Nephron progenitor cell (in vitro differentiated cells): ENCODE data around the gene SASS6.

Source experiments
- DNase-seq: peaks from one replicate; pipeline ENCODE4 v3.0.0; 2021
- H3K27ac Mint-ChIP-seq: 2 replicates; pipeline ENCODE4 v1.8.0; 2021; ENCODE audit warnings: mild to moderate bottlenecking, moderate library complexity, mixed read lengths
- H3K27me3 Mint-ChIP-seq: 2 replicates; pipeline ENCODE4 v1.8.0; 2021; ENCODE audit warnings: mild to moderate bottlenecking, low read depth, mixed read lengths; ENCODE audit not compliant: poor library complexity
- H3K36me3 Mint-ChIP-seq: 2 replicates; pipeline ENCODE4 v1.8.0; 2021; ENCODE audit warnings: low read depth, mixed read lengths
- H3K4me1 Mint-ChIP-seq: 2 replicates; pipeline ENCODE4 v1.8.0; 2021; ENCODE audit warnings: mixed read lengths
- H3K4me3 Mint-ChIP-seq: 2 replicates; pipeline ENCODE4 v1.8.0; 2021; ENCODE audit warnings: mild to moderate bottlenecking, moderate library complexity, mixed read lengths
- H3K9me3 Mint-ChIP-seq: 2 replicates; pipeline ENCODE4 v1.8.0; 2021; ENCODE audit warnings: mild to moderate bottlenecking, moderate library complexity, mixed read lengths
- TF ChIP-seq, protein P1 (sequence below): fragments of 200-600 bp; sonication (generic); IDR thresholded peaks from 2 replicates; pipeline ENCODE4 v1.5.0; 2021; ENCODE audit warnings: antibody characterized with exemption

Gene SASS6

DNA sequence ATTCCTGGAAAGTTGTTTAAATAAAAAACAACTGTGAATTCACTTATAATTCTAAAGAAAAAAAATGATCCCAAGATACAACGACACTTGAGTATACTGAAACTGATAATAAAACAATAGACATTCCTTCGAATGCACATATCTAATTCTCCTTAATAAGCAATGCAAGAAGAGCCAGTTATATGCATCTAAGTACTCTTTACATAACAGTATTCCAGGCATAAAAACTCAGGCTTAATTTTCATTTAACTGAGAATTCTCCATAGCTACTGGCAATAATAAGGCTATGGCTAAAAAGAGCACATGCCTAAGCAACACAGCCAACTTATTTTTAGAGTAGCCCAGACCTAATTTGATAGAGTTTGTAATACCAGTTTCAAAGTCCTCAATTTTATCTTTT lies 31.2 kb downstream of the SASS6 start:
- Mint-ChIP-seq H3K4me1 (no peaks in the 10 kb centered on the region), H3K9me3 (no peaks in the 10 kb centered on the region), H3K4me3 (no peak overlapping the region), H3K27me3 (no peaks in the 10 kb centered on the region), H3K27ac (no peak overlapping the region), H3K36me3 (peaks cover 64% of the 10 kb centered on the region)
- TF ChIP-seq, protein P1, sequence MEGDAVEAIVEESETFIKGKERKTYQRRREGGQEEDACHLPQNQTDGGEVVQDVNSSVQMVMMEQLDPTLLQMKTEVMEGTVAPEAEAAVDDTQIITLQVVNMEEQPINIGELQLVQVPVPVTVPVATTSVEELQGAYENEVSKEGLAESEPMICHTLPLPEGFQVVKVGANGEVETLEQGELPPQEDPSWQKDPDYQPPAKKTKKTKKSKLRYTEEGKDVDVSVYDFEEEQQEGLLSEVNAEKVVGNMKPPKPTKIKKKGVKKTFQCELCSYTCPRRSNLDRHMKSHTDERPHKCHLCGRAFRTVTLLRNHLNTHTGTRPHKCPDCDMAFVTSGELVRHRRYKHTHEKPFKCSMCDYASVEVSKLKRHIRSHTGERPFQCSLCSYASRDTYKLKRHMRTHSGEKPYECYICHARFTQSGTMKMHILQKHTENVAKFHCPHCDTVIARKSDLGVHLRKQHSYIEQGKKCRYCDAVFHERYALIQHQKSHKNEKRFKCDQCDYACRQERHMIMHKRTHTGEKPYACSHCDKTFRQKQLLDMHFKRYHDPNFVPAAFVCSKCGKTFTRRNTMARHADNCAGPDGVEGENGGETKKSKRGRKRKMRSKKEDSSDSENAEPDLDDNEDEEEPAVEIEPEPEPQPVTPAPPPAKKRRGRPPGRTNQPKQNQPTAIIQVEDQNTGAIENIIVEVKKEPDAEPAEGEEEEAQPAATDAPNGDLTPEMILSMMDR: no peak
- no peak for DNase-seq

DNA sequence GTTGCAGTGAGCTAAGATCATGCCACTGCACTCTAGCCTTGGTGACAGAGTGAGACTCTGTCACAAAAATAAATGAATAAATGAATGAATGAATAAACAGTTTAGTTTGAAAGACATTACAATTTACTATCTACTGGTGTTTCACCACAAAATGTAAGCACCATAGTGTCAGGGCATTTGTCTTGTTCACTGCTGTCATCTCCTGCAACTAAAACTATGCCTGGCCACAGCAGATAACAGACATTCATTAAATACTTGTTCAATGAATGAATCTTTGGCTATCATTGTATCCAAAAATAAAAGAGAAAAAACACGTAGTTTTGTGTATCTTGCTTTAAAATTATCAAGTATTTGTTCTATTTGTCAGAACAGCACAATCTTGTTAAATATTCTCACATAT lies 32.5 kb downstream of the SASS6 start:
- H3K9me3 Mint-ChIP-seq: peaks cover 7% of the 10 kb centered on the region
- no peak overlapping the region for H3K4me3 Mint-ChIP-seq
- no peaks in the 10 kb centered on the region for H3K4me1 Mint-ChIP-seq
- H3K27ac Mint-ChIP-seq: no peak overlapping the region
- DNase-seq: no peak
- no peaks in the 10 kb centered on the region for H3K27me3 Mint-ChIP-seq
- TF ChIP-seq, protein P1: no peak
- H3K36me3 Mint-ChIP-seq: peaks cover 64% of the 10 kb centered on the region

DNA sequence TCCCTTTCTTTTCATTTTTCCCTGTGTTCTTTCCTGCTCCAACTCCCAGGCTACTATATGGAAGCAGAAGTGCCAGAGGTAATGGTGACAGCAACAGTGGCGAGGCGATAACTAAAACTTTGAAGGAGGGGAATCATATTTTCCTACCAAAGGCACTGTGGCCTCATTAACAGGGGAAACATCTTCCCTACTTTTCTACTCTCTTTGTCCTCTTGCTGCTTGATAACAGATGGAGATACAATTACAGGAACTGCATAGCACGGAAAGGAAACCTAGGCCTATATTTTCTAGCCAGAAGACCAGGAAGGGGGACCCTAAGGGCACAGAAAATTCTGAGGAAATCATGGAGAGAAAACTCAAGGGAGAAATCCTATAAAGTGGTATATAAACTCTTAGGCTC lies 42.3 kb downstream of the SASS6 start:
- TF ChIP-seq, protein P1: no peak
- no peak for DNase-seq
- no peaks in the 10 kb centered on the region for H3K27me3 Mint-ChIP-seq
- H3K36me3 Mint-ChIP-seq: peaks cover 68% of the 10 kb centered on the region
- no peaks in the 10 kb centered on the region for H3K4me1 Mint-ChIP-seq
- peak overlapping the region; percentile 34 for H3K27ac Mint-ChIP-seq
- no peaks in the 10 kb centered on the region for H3K9me3 Mint-ChIP-seq
- no peak overlapping the region for H3K4me3 Mint-ChIP-seq

DNA sequence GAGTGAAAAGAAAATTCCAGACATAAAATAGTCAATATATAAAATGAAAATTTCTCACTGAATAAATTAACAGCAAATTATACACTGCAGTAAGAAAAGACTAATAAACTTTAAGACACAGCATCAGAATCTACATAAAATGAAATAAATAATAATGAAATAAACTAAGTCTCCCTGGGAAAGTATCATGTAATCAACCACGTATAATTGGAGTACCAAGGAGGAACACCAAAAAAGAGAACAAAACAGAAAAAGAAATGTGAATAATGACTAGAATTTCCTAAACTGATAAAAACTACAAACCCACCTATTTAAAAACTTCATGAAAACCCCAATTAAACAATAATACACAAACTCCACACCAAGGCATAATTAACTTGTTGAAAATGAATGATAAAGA lies 43.6 kb downstream of the SASS6 start:
- H3K36me3 Mint-ChIP-seq: peaks cover 63% of the 10 kb centered on the region
- TF ChIP-seq, protein P1: no peak
- H3K27me3 Mint-ChIP-seq: no peaks in the 10 kb centered on the region
- H3K4me3 Mint-ChIP-seq: no peak overlapping the region
- no peaks in the 10 kb centered on the region for H3K4me1 Mint-ChIP-seq
- H3K27ac Mint-ChIP-seq: no peak overlapping the region
- no peaks in the 10 kb centered on the region for H3K9me3 Mint-ChIP-seq
- no peak for DNase-seq

DNA sequence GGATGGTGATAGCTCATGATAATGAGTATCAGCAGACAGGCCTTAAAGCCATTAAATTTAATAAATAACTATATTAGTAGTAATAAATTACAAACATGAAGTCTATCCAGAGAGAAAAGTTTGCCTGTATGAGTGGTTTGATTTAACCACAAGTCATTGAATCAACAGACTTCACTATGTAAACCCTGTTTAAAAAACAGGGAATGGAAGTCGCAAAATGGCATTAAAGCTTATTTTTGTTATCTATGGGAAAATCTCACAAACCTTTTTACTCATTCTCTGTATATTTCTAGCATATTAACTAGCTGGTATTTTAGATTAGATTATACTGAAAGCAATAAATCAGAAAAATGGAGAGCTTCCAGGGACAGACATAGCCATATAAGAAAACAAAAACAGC lies 45.3 kb downstream of the SASS6 start:
- TF ChIP-seq, protein P1: no peak
- H3K27me3 Mint-ChIP-seq: no peaks in the 10 kb centered on the region
- no peaks in the 10 kb centered on the region for H3K4me1 Mint-ChIP-seq
- H3K9me3 Mint-ChIP-seq: no peaks in the 10 kb centered on the region
- no peak for DNase-seq
- H3K36me3 Mint-ChIP-seq: peaks cover 46% of the 10 kb centered on the region
- H3K4me3 Mint-ChIP-seq: no peak overlapping the region
- H3K27ac Mint-ChIP-seq: no peak overlapping the region

DNA sequence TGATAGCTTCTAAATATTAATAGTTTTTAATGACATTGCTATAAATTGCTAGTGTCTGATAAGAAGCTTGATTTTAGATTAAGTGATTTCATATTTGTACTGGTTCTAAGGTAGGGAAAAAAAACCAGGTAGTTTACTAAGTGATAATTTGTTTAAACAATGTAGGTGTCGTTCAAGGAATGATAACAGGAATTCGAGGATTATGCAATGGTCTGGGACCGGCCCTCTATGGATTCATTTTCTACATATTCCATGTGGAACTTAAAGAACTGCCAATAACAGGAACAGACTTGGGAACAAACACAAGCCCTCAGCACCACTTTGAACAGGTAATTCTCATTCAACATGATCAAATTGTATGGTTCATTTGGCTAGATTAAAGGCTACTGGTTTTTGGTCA lies 52.4 kb downstream of the SASS6 start:
- no peak for DNase-seq
- H3K36me3 Mint-ChIP-seq: peaks cover 24% of the 10 kb centered on the region
- H3K4me3 Mint-ChIP-seq: no peak overlapping the region
- H3K27me3 Mint-ChIP-seq: no peaks in the 10 kb centered on the region
- TF ChIP-seq, protein P1: no peak
- peak overlapping the region; percentile 91 for H3K27ac Mint-ChIP-seq
- no peaks in the 10 kb centered on the region for H3K4me1 Mint-ChIP-seq
- H3K9me3 Mint-ChIP-seq: no peaks in the 10 kb centered on the region
